ENCODE data around the gene CEP97. TPM values are rescaled to one million over a fixed set of nuclear protein-coding genes. Genes with fewer than 3 reads are reported as not detected.

The CEP97 gene
- polyA plus RNA-seq, 12 donors, result 11.5 to 19.5 (median 14.5) TPM; not detected in 1

GRCh38 chr3:101812895-101813294 lies 88.5 kb downstream of the CEP97 start:
- DNase-seq, result no peak

GRCh38 chr3:101813817-101814440 lies 89.5 kb downstream of the CEP97 start:
- DNase-seq, result no peak

DNA sequence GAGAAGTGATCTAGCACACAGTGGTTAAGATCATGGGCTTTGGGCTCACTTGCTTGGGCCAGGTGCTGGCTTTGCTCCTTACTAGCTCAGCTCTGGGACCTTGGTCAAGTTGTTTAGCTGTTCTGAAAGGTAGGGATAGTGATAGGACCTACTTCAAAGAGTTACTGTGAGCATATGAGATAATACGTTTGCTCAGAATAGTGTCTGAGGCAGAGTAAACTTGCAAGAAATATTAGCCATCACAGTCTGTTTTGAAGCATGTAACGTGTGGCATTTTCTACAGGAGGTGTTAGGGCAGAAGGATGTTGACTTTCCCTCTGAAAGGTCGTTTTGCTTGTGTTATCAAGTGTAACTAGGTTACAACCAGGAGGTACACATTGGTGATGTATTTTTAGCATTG lies 90.4 kb downstream of the CEP97 start:
- DNase-seq, result no peak

- DNase-seq, result no peak
Measured at GRCh38 chr3:101816215-101817149, 92.1 kb downstream of the CEP97 start.

DNA sequence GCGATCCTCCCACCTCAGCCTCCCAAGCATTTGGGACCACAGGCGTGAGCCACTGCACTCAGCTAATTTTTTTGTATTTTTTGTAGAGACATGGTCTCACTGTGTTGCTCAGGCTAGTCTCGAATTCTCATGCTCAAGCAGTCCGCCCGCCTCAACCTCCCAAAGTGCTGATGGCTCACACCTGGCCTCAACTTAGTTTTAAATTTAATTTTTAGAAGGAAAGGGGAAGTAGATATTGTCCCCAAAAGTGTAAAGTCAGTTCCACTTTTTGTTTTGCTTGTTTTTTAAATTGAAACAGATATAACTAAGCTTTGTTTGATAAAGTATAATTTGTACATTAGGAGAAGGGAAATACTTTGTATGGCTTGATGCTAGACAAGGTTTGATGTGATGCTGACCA lies 93.6 kb downstream of the CEP97 start:
- DNase-seq, result no peak

GRCh38 chr3:101819649-101820206 lies 95.3 kb downstream of the CEP97 start:
- DNase-seq, result no peak

Other genes starting within 250 kb of the CEP97 start
- gene SENP7, start 211.4 kb upstream of the CEP97 start, polyA plus RNA-seq (ENCODE audit: insufficient read length in 12 of 12), result 10 to 100 TPM in 11 of 12 donors, not detected in 1; 30.4 to 69.2 (median 46.7) TPM
- 10 to 100 TPM in 11 of 12 donors, not detected in 1; 21.6 to 30.1 (median 25.8) TPM for gene TRMT10C, start 162.7 kb upstream of the CEP97 start, polyA plus RNA-seq (ENCODE audit: insufficient read length in 12 of 12)
- 100 to 1,000 TPM in 11 of 12 donors, not detected in 1; 106 to 191 (median 153) TPM for gene PCNP, start 150.4 kb upstream of the CEP97 start, polyA plus RNA-seq (ENCODE audit: insufficient read length in 12 of 12)
- 10 to 100 TPM in 11 of 12 donors, not detected in 1; 12.7 to 21.4 (median 16.9) TPM for gene ZBTB11, start 47.5 kb upstream of the CEP97 start, polyA plus RNA-seq (ENCODE audit: insufficient read length in 12 of 12)
- gene RPL24, start 37.9 kb upstream of the CEP97 start, polyA plus RNA-seq (ENCODE audit: insufficient read length in 12 of 12), result 1,000 to 10,000 TPM in 11 of 12 donors, not detected in 1; 1,395 to 2,158 (median 1,860) TPM
- 10 to 100 TPM in 11 of 12 donors, not detected in 1; 13.5 to 27.3 (median 21.2) TPM for gene NXPE3, start 54.6 kb downstream of the CEP97 start, polyA plus RNA-seq (ENCODE audit: insufficient read length in 12 of 12)
- 10 to 100 TPM in 3 of 12 donors, 1 to 10 TPM in 8, not detected in 1; 2.0 to 24.3 (median 5.0) TPM for gene NFKBIZ, start 124.9 kb downstream of the CEP97 start, polyA plus RNA-seq (ENCODE audit: insufficient read length in 12 of 12)

Data from muscle of arm (tissue), 12 donors.